Measurements from ENCODE around the gene CST5. TPM values are rescaled to one million over a fixed set of nuclear protein-coding genes. Genes with fewer than 3 reads are reported as not detected.
A peak's percentile ranks its signal among the peaks of the same experiment; 100 is the strongest.

Gene CST5
- not detected for total RNA-seq
- long read RNA-seq = 0 reads

- peak within 1 kb of the TSS; percentile 76 for H3K27ac ChIP-seq
- no peak for ATAC-seq
- H3K36me3 ChIP-seq = no peaks in the 10 kb centered on the region
- intact Hi-C loops (cut with DNase I) = no loop called here
- H3K4me1 ChIP-seq = no peaks in the 10 kb centered on the region
- no peaks in the 10 kb centered on the region for H3K27me3 ChIP-seq (ENCODE audit: low read depth)
- DNase-seq = no peak
- no peak for TF ChIP-seq CTCF (IDR thresholded peaks at IDR 0.05)
- no peak within 1 kb of the TSS for H3K4me3 ChIP-seq
- H3K9me3 ChIP-seq = no peaks in the 10 kb centered on the region
Observed at GRCh38 chr20:23879328-23879798, at the start of gene CST5. Gene CST5, minus strand, starts transcription at chr20:23879748. Its CDS starts 72 bp downstream, at chr20:23879676.

GRCh38 chr20:23928788-23929187, 49.2 kb upstream of the CST5 start:
- H3K27ac ChIP-seq = no peak overlapping the region
- no peaks in the 10 kb centered on the region for H3K36me3 ChIP-seq
- H3K9me3 ChIP-seq = no peaks in the 10 kb centered on the region
- peaks cover 3% of the 10 kb centered on the region for H3K27me3 ChIP-seq (ENCODE audit: low read depth)
- TF ChIP-seq CTCF (IDR thresholded peaks at IDR 0.05) = no peak
- intact Hi-C loops (cut with DNase I) = no loop called here
- DNase-seq (no peak), ATAC-seq (no peak)
- no peak overlapping the region for H3K4me3 ChIP-seq
- H3K4me1 ChIP-seq = no peaks in the 10 kb centered on the region

- Histone ChIP-seq H3K27me3 (ENCODE audit: low read depth) (peaks cover 3% of the 10 kb centered on the region), H3K27ac (no peak overlapping the region), H3K4me1 (no peaks in the 10 kb centered on the region), H3K36me3 (no peaks in the 10 kb centered on the region), H3K9me3 (no peaks in the 10 kb centered on the region), H3K4me3 (no peak overlapping the region)
- ATAC-seq (no peak), DNase-seq (no peak)
- intact Hi-C loops (cut with DNase I) = no loop called here
- no peak for TF ChIP-seq CTCF (IDR thresholded peaks at IDR 0.05)
Observed at GRCh38 chr20:23928353-23928752, 48.8 kb upstream of the CST5 start.

GRCh38 chr20:23926944-23927872, 47.7 kb upstream of the CST5 start:
- intact Hi-C loops (cut with DNase I) = no loop called here
- ATAC-seq = no peak
- Histone ChIP-seq H3K4me1 (no peaks in the 10 kb centered on the region), H3K27me3 (ENCODE audit: low read depth) (peaks cover 3% of the 10 kb centered on the region), H3K9me3 (no peaks in the 10 kb centered on the region), H3K36me3 (no peaks in the 10 kb centered on the region), H3K4me3 (no peak overlapping the region), H3K27ac (no peak overlapping the region)
- no peak for TF ChIP-seq CTCF (IDR thresholded peaks at IDR 0.05)
- DNase-seq = no peak

- Histone ChIP-seq H3K27ac (no peak overlapping the region), H3K4me3 (no peak overlapping the region), H3K4me1 (no peaks in the 10 kb centered on the region), H3K9me3 (no peaks in the 10 kb centered on the region), H3K36me3 (no peaks in the 10 kb centered on the region), H3K27me3 (ENCODE audit: low read depth) (peaks cover 3% of the 10 kb centered on the region)
- DNase-seq (no peak), ATAC-seq (no peak)
- intact Hi-C loops (cut with DNase I) = no loop called here
- TF ChIP-seq CTCF (IDR thresholded peaks at IDR 0.05) = no peak
Observed at GRCh38 chr20:23926526-23926880, 47.0 kb upstream of the CST5 start.

All from lower lobe of right lung (tissue), 2 donors.